KOPT-K1 (cell line): ENCODE data around the gene TBC1D23.
"Not testable (repeated sequence)": the region's sequence is repeated elsewhere in the genome, so short reads cannot be mapped to it uniquely, and the experiment has no call there.

ENCODE experiments used
- H3K27ac ChIP-seq: fragments of 200-600 bp; sonication (generic); 2 replicates; pipeline ENCODE4 v1.5.1; 2016; ENCODE audit warnings: antibody characterized with exemption, mild to moderate bottlenecking, low read depth, low read length; ENCODE audit not compliant: poor library complexity, severe bottlenecking
- H3K36me3 ChIP-seq: fragments of 200-600 bp; sonication (generic); 2 replicates; pipeline ENCODE4 v1.5.1; 2017; ENCODE audit warnings: antibody characterized with exemption, mild to moderate bottlenecking, low read length, moderate library complexity; ENCODE audit not compliant: insufficient read depth
- H3K9me3 ChIP-seq: fragments of 200-600 bp; sonication (generic); 2 replicates; pipeline ENCODE4 v1.5.1; 2017; ENCODE audit warnings: antibody characterized with exemption, low read length, mild to moderate bottlenecking; ENCODE audit not compliant: insufficient read depth, poor library complexity, severe bottlenecking

TBC1D23 gene

GRCh38 chr3:100260685-100261484 is at the start of gene TBC1D23:
TBC1D23 (plus strand) TSS chr3:100260992; CDS start chr3:100261019, 27 bp downstream.
- H3K9me3 ChIP-seq = no peaks in the 10 kb centered on the region
- peak within 1 kb of the TSS; percentile 68 for H3K27ac ChIP-seq
- H3K36me3 ChIP-seq = no peaks in the 10 kb centered on the region

GRCh38 chr3:100213891-100214573 is 46.8 kb upstream of the TBC1D23 start:
- no peak overlapping the region for H3K27ac ChIP-seq

GRCh38 chr3:100214574-100214964 is 46.2 kb upstream of the TBC1D23 start:
- Histone ChIP-seq H3K36me3 (no peaks in the 10 kb centered on the region), H3K9me3 (peaks cover 8% of the 10 kb centered on the region), H3K27ac (no peak overlapping the region)

More at GRCh38 chr3:100213891-100214573, 46.8 kb upstream of the TBC1D23 start:
- Histone ChIP-seq H3K36me3 (no peaks in the 10 kb centered on the region), H3K9me3 (peaks cover 3% of the 10 kb centered on the region)

- Histone ChIP-seq H3K36me3 (no peaks in the 10 kb centered on the region), H3K27ac (no peak overlapping the region), H3K9me3 (peaks cover 14% of the 10 kb centered on the region)
Measured at GRCh38 chr3:100216713-100217112, 44.1 kb upstream of the TBC1D23 start.

GRCh38 chr3:100221159-100221558 is 39.6 kb upstream of the TBC1D23 start:
- Histone ChIP-seq H3K9me3 (peaks cover 14% of the 10 kb centered on the region), H3K36me3 (no peaks in the 10 kb centered on the region)

GRCh38 chr3:100225193-100225592 is 35.6 kb upstream of the TBC1D23 start:
- H3K27ac ChIP-seq = no peak overlapping the region
- H3K36me3 ChIP-seq = no peaks in the 10 kb centered on the region
- H3K9me3 ChIP-seq = no peaks in the 10 kb centered on the region

More at GRCh38 chr3:100221159-100221558, 39.6 kb upstream of the TBC1D23 start:
- H3K27ac ChIP-seq = no peak overlapping the region

GRCh38 chr3:100225883-100226282 is 34.9 kb upstream of the TBC1D23 start:
- no peak overlapping the region for H3K27ac ChIP-seq
- no peaks in the 10 kb centered on the region for H3K9me3 ChIP-seq
- no peaks in the 10 kb centered on the region for H3K36me3 ChIP-seq

- Histone ChIP-seq H3K9me3 (no peaks in the 10 kb centered on the region), H3K27ac (no peak overlapping the region), H3K36me3 (no peaks in the 10 kb centered on the region)
Measured at GRCh38 chr3:100226712-100227429, 33.9 kb upstream of the TBC1D23 start.

GRCh38 chr3:100227511-100227921 is 33.3 kb upstream of the TBC1D23 start:
- no peaks in the 10 kb centered on the region for H3K9me3 ChIP-seq
- H3K27ac ChIP-seq = no peak overlapping the region
- H3K36me3 ChIP-seq = no peaks in the 10 kb centered on the region

GRCh38 chr3:100228247-100228646 is 32.5 kb upstream of the TBC1D23 start:
- Histone ChIP-seq H3K27ac (no peak overlapping the region), H3K9me3 (no peaks in the 10 kb centered on the region), H3K36me3 (no peaks in the 10 kb centered on the region)

- H3K9me3 ChIP-seq, H3K36me3 ChIP-seq, H3K27ac ChIP-seq: not testable (repeated sequence)
Measured at GRCh38 chr3:100229188-100229587, 31.6 kb upstream of the TBC1D23 start.

GRCh38 chr3:100230710-100231109 is 30.1 kb upstream of the TBC1D23 start:
- H3K36me3 ChIP-seq = no peaks in the 10 kb centered on the region
- no peaks in the 10 kb centered on the region for H3K9me3 ChIP-seq
- no peak overlapping the region for H3K27ac ChIP-seq

GRCh38 chr3:100231668-100232067 is 29.1 kb upstream of the TBC1D23 start:
- Histone ChIP-seq H3K36me3 (no peaks in the 10 kb centered on the region), H3K27ac (no peak overlapping the region), H3K9me3 (no peaks in the 10 kb centered on the region)

GRCh38 chr3:100234364-100234763 is 26.4 kb upstream of the TBC1D23 start:
- no peaks in the 10 kb centered on the region for H3K36me3 ChIP-seq
- H3K27ac ChIP-seq = no peak overlapping the region
- H3K9me3 ChIP-seq = no peaks in the 10 kb centered on the region

- H3K27ac ChIP-seq = no peak overlapping the region
- no peaks in the 10 kb centered on the region for H3K36me3 ChIP-seq
- no peaks in the 10 kb centered on the region for H3K9me3 ChIP-seq
Measured at GRCh38 chr3:100238599-100238998, 22.2 kb upstream of the TBC1D23 start.
